Sigmoid colon (tissue), 7 donors: ENCODE results near the gene CNNM2. TPM values are rescaled to one million over a fixed set of nuclear protein-coding genes. Genes with fewer than 3 reads are reported as not detected.

Source experiments
- DNase-seq: peaks from one replicate; pipeline ENCODE4 v3.0.0-alpha.2; 2019
- H3K27ac ChIP-seq, 4 donors: fragments of 200-600 bp; sonication (generic); one replicate each; pipeline ENCODE4 v1.5.1; 2016 to 2019; ENCODE audit warnings: mild to moderate bottlenecking in 1 of 4
- H3K27me3 ChIP-seq, 3 donors: fragments of 200-600 bp; sonication (generic); one replicate each; pipeline ENCODE4 v1.5.1; 2019; ENCODE audit warnings: mild to moderate bottlenecking in 1 of 3
- H3K36me3 ChIP-seq, 4 donors: fragments of 200-600 bp; sonication (generic); one replicate each; pipeline ENCODE4 v1.5.1; 2016 to 2019
- H3K4me1 ChIP-seq, 4 donors: fragments of 200-600 bp; sonication (generic); one replicate each; pipeline ENCODE4 v1.5.1; 2017 to 2019
- H3K4me3 ChIP-seq, 4 donors: fragments of 200-600 bp; sonication (generic); one replicate each; pipeline ENCODE4 v1.5.1; 2017 to 2019; ENCODE audit warnings: mild to moderate bottlenecking in 2 of 4, moderate library complexity in 1 of 4
- H3K9me3 ChIP-seq, 4 donors: fragments of 200-600 bp in 3 of 4; sonication (generic) in 3 of 4; one replicate each; pipeline versions ENCODE4 v1.5.1 to v1.6.1; 2013 to 2019
- EP300 ChIP-seq, 4 donors: sonication (generic); formaldehyde crosslinking; IDR thresholded peaks; one replicate each; pipeline ENCODE4 v1.6.1; 2017; ENCODE audit warnings: antibody characterized with exemption in 4 of 4
- POLR2A ChIP-seq, 2 donors: fragments of 450-650 bp; IDR thresholded peaks; one replicate each; pipeline ENCODE4 v1.6.1; 2016; ENCODE audit warnings: antibody characterized with exemption in 2 of 2, mild to moderate bottlenecking in 2 of 2, moderate library complexity in 2 of 2
- POLR2AphosphoS5 ChIP-seq, 4 donors: sonication (generic); formaldehyde crosslinking; IDR thresholded peaks; one replicate each; pipeline ENCODE4 v1.6.1; 2017; ENCODE audit warnings: antibody characterized with exemption in 4 of 4
- WGBS, 2 donors: extraction: QIAGEN DNeasy Blood & Tissue Kit; methylation state at CpG; one replicate each; pipeline ENCODE4 v1.1.7; 2013; 5-methylcytosine and 5-hydroxymethylcytosine counted together
- intact Hi-C: fragments of 100-400 bp; cut with DNase I; formaldehyde crosslinking; loops from one replicate; pipeline ENCODE4 v1.15.1; 2023
- polyA plus RNA-seq, 3 donors: library from polyadenylated mRNA; stranded (reverse); fragments of 200-250 nt; gene quantifications; one replicate each; pipeline ENCODE4 v1.2.3, GENCODE V29; 2013
- total RNA-seq, 4 donors: library from RNA; depleted of rRNA; stranded (reverse); fragments of >200 nt; gene quantifications; one replicate each; pipeline ENCODE4 v1.1.0, GENCODE V29; 2016
- TF ChIP-seq, protein P1 (sequence below), 4 experiments: fragments of 450-650 bp in 3 of 4; fragments of 200-600 bp in 1 of 4; IDR thresholded peaks; one replicate each; pipeline ENCODE4 v1.5.1; 2016 to 2019; ENCODE audit warnings: antibody characterized with exemption in 4 of 4, mild to moderate bottlenecking in 3 of 4, moderate library complexity in 2 of 4
- donor health status: healthy with polysubstance abuse.
- donor health status: Bipolar disorder and iron deficiency.
- donor health status: healthy.

The CNNM2 gene
- total and polyA plus RNA-seq, 7 donors: 2.4 to 11.1 (median 5.8) TPM

DNA sequence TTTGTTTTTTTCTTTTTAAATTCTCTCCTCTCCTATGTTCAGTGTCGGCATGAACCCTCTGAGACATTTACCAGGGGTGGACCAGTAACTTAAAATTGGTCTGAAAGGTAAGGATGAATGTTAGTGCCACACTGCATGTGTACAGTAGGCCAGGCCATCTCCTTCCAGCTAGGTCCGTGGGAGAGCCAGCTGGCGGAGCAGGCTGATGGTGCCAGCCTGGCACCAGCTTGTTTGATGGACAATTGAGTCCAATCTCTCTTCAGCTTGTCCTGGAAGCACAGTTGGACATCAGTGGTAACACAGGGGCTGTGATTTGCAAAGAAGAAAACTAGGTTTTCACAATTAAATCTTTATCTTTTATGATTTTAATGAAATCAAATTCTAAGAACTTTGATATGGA is 136.5 kb downstream of the CNNM2 start:
- H3K4me3 ChIP-seq: no peak overlapping the region
- intact Hi-C loops: loop anchor here (10.0 kb wide), 1 partner anchor 320 kb away; no protein-coding TSS in a partner anchor
- H3K27ac ChIP-seq: peak overlapping the region in 2 of 4 donors; percentile 34 to 58
- no peak for TF ChIP-seq EP300 (IDR thresholded peaks at IDR 0.05)
- TF ChIP-seq POLR2A (IDR thresholded peaks at IDR 0.05): no peak
- H3K27me3 ChIP-seq: no peaks in the 10 kb centered on the region
- 93% methylated on average over 3 of the region's 3 CpGs for WGBS, 2 donors
- DNase-seq: no peak
- no peaks in the 10 kb centered on the region for H3K9me3 ChIP-seq
- H3K36me3 ChIP-seq: peaks cover 0 to 5% (median 0%) of the 10 kb centered on the region in 4 donors
- H3K4me1 ChIP-seq: peaks cover 0 to 12% (median 4%) of the 10 kb centered on the region in 4 donors

- Histone ChIP-seq H3K9me3 (no peaks in the 10 kb centered on the region), H3K27me3 (no peaks in the 10 kb centered on the region), H3K27ac (no peak overlapping the region), H3K36me3 (peaks cover 0 to 5% (median 0%) of the 10 kb centered on the region in 4 donors), H3K4me3 (no peak overlapping the region), H3K4me1 (peaks cover 0 to 12% (median 4%) of the 10 kb centered on the region in 4 donors)
- TF ChIP-seq POLR2AphosphoS5 (IDR thresholded peaks at IDR 0.05) (no peak), EP300 (IDR thresholded peaks at IDR 0.05) (no peak), POLR2A (IDR thresholded peaks at IDR 0.05) (no peak)
- TF ChIP-seq, protein P1, sequence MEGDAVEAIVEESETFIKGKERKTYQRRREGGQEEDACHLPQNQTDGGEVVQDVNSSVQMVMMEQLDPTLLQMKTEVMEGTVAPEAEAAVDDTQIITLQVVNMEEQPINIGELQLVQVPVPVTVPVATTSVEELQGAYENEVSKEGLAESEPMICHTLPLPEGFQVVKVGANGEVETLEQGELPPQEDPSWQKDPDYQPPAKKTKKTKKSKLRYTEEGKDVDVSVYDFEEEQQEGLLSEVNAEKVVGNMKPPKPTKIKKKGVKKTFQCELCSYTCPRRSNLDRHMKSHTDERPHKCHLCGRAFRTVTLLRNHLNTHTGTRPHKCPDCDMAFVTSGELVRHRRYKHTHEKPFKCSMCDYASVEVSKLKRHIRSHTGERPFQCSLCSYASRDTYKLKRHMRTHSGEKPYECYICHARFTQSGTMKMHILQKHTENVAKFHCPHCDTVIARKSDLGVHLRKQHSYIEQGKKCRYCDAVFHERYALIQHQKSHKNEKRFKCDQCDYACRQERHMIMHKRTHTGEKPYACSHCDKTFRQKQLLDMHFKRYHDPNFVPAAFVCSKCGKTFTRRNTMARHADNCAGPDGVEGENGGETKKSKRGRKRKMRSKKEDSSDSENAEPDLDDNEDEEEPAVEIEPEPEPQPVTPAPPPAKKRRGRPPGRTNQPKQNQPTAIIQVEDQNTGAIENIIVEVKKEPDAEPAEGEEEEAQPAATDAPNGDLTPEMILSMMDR (IDR thresholded peaks at IDR 0.05): no peak
- no peak for DNase-seq
- 72 to 85% methylated on average over 4 of the region's 4 CpGs for WGBS, 2 donors
- intact Hi-C loops: loop anchor here (10.0 kb wide), 1 partner anchor 320 kb away; no protein-coding TSS in a partner anchor
These were observed 137.0 kb downstream of the CNNM2 start for GRCh38 chr10:103055105-103055504.

- Histone ChIP-seq H3K4me3 (no peak overlapping the region), H3K4me1 (peaks cover 0 to 12% (median 4%) of the 10 kb centered on the region in 4 donors), H3K27me3 (no peaks in the 10 kb centered on the region), H3K36me3 (peaks cover 0 to 5% (median 0%) of the 10 kb centered on the region in 4 donors), H3K27ac (no peak overlapping the region), H3K9me3 (no peaks in the 10 kb centered on the region)
- no peak for DNase-seq
- intact Hi-C loops: loop anchor here (10.0 kb wide), 1 partner anchor 323 kb away; no protein-coding TSS in a partner anchor
- no peak for TF ChIP-seq POLR2A (IDR thresholded peaks at IDR 0.05)
- no peak for TF ChIP-seq POLR2AphosphoS5 (IDR thresholded peaks at IDR 0.05)
- TF ChIP-seq, protein P1 (IDR thresholded peaks at IDR 0.05): no peak
- no peak for TF ChIP-seq EP300 (IDR thresholded peaks at IDR 0.05)
- WGBS, 2 donors: 85 to 87% methylated on average over 3 of the region's 3 CpGs
These were observed 139.9 kb downstream of the CNNM2 start for GRCh38 chr10:103058034-103058433.

GRCh38 chr10:103060575-103060974 is 142.5 kb downstream of the CNNM2 start:
- no peak for DNase-seq
- peaks cover 0 to 5% (median under 1%) of the 10 kb centered on the region in 4 donors for H3K36me3 ChIP-seq
- H3K4me1 ChIP-seq: no peaks in the 10 kb centered on the region
- 85 to 91% methylated on average over 2 of the region's 2 CpGs for WGBS, 2 donors
- no peak overlapping the region for H3K27ac ChIP-seq
- no peaks in the 10 kb centered on the region for H3K27me3 ChIP-seq
- no peaks in the 10 kb centered on the region for H3K9me3 ChIP-seq
- H3K4me3 ChIP-seq: no peak overlapping the region
- intact Hi-C loops: no loop called here
- TF ChIP-seq POLR2A (IDR thresholded peaks at IDR 0.05) (no peak), EP300 (IDR thresholded peaks at IDR 0.05) (no peak), POLR2AphosphoS5 (IDR thresholded peaks at IDR 0.05) (no peak)
- TF ChIP-seq, protein P1 (IDR thresholded peaks at IDR 0.05): no peak

GRCh38 chr10:103062854-103063590 is 144.9 kb downstream of the CNNM2 start:
- Histone ChIP-seq H3K4me3 (no peak overlapping the region), H3K27me3 (no peaks in the 10 kb centered on the region), H3K9me3 (no peaks in the 10 kb centered on the region), H3K4me1 (no peaks in the 10 kb centered on the region), H3K27ac (no peak overlapping the region), H3K36me3 (peaks cover 0 to 4% (median 0%) of the 10 kb centered on the region in 4 donors)
- intact Hi-C loops: no loop called here
- WGBS, 2 donors: 89% methylated on average over 15 of the region's 15 CpGs
- DNase-seq: no peak
- TF ChIP-seq EP300 (IDR thresholded peaks at IDR 0.05): no peak
- TF ChIP-seq, protein P1 (IDR thresholded peaks at IDR 0.05): no peak
- no peak for TF ChIP-seq POLR2AphosphoS5 (IDR thresholded peaks at IDR 0.05)
- no peak for TF ChIP-seq POLR2A (IDR thresholded peaks at IDR 0.05)
